ENCODE data around the gene WDR35.

DNA sequence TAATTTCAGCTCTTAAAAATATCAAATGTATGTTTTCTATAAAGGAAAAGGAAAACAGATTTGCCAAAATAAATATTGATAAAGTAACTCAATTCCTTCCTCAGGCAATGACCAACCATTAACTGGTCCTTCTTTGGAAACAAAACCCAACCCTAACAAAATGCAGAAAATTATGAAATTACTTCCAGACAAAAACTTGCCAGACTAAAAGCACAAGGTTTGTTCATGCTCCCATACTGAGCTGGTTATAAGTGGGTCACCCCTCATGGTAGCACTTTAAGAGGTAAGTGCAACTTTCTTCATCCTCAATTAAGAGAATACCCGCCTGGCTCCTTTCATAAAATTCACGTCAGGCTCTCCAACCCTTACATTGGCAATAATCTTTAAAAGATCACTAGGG lies 57.0 kb downstream of the WDR35 start:
- TF ChIP-seq CTCF (conservative IDR thresholded peaks at IDR 0.05; ENCODE audit: low read depth, low read length) (no peak), EZH2 (IDR thresholded peaks at IDR 0.05; ENCODE audit: borderline replicate concordance, low read depth, low read length, poor library complexity, severe bottlenecking) (no peak)

All from A673 (cell line).